GM21576 (cell line): Measurements from ENCODE around the gene CCNT1.
"Not testable (repeated sequence)": the region's sequence is repeated elsewhere in the genome, so short reads cannot be mapped to it uniquely, and the experiment has no call there.

Source experiments
- ATAC-seq: cut with Tn5 transposase; IDR thresholded peaks from one replicate; pipeline ENCODE4 v1.9.1; 2021; ENCODE audit warnings: mild to moderate bottlenecking, moderate library complexity; ENCODE audit not compliant: unreplicated experiment

CCNT1 gene

DNA sequence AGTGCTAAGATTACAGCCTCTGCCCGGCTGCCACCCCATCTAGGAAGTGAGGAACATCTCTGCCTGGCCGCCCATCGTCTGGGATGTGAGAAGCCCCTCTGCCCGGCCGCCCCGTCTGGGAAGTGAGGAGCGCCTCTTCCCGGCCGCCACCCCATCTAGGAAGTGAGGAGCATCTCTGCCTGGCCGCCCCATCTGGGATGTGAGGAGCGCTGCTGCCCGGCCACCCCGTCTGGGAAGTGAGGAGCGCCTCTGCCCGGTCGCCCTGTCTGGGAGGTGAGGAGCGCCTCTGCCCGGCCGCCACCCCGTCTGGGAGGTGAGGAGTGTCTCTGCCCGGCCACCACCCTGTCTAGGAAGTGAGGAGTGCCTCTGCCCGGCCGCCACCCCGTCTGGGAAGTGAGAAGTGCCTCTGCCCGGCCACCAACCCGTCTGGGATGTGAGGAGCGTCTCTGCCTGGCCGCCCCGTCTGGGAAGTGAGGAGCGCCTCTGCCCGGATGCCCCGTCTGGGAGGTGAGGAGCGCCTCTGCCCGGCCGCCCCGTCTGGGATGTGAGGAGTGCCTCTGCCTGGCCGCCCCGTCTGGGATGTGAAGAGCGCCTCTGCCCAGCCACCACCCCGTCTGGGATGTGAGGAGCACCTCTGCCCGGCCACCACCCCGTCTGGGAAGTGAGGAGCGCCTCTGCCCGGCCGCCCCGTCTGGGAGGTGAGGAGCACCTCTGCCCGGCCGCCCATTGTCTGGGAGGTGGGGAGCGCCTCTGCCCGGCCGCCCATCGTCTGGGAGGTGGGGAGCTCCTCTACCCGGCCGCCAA lies 74.6 kb downstream of the CCNT1 start:
- not testable (repeated sequence) for ATAC-seq

DNA sequence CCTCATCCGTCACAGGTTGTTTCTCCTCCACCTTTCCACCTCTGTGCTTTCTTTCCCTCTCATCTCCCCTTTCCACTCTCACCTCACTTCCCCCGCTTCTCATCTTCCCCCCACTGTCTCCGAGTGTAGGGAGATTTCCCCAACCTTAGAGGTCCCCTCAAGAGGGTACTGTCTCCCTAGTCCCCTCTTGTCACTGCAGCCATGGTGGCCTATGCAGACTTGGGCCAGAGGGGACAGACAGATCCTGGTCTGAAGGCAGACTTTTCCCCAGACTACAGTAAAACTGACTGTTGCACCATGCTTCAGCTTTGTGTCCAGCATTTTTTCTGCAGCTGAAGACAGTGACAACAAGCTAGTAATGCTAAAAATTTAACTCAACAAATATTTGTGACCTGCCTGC lies 75.7 kb downstream of the CCNT1 start:
- no peak for ATAC-seq

DNA sequence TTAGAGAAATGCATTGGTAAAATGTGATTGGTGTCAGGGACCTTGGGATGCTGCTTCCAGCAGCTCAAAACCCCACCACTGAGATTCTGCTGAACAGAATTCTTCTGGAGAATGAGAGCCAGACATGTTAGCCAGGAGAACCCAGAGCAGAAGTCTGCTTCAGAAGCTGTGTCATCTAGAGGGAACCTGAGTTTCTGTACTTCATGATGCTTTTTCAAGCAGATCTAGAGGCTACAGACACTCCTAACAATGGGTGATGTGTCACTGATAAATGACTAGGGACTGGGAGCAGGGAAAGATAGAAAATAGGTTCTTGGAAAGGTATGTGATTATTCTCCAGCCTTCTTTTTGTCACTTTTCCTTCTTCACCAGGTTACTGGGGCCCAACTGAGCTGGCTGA lies 76.1 kb downstream of the CCNT1 start:
- no peak for ATAC-seq
